ENCODE measurements around the gene CDC7. TPM values are rescaled to one million over a fixed set of nuclear protein-coding genes. Genes with fewer than 3 reads are reported as not detected.

Gene CDC7
- total RNA-seq, 2 donors from 2014 or later: 41.7 to 44.7 TPM

DNA sequence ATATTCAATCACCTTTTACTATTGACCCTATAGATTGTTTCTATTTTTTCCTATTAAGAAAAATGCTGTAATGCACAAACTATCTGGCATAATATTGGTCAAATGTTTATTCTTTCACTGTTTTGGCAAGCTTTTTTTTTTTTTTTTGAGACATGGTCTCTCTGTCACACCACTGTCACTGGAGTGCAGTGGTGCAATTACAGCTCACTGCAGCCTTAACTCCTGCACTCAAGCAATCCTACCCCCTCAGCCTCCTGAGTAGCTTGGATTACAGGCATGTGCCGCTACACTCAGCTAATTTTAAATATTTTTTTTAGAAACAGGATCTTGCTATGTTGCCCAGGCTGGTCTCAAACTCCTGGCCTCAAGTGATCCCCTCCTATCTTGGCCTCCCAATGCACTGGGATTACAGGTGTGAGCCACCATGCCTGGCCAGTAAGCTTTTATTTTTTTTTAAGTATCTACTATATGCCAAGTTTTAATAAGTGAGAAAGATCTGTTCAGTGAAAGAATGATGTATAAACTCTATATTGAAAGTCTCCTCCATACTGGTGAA is 3.4 kb downstream of the CDC7 start:
- Histone ChIP-seq H3K9ac (ENCODE audit: extremely low read depth, low read length, poor library complexity, severe bottlenecking) (no peak overlapping the region), H3K4me3 (ENCODE audit: low read length) (no peak overlapping the region), H3K36me3 (ENCODE audit: control insufficient read depth, insufficient read depth, low read length) (peaks cover 11% of the 10 kb centered on the region), H3K4me1 (ENCODE audit: control insufficient read depth, insufficient read depth, low read length) (peaks cover 11% of the 10 kb centered on the region), H3K27ac (ENCODE audit: low read depth, low read length) (no peak overlapping the region), H3K9me3 (ENCODE audit: control insufficient read depth, low read length) (no peaks in the 10 kb centered on the region), H3K27me3 (ENCODE audit: control insufficient read depth, insufficient read depth, low read length, poor library complexity, severe bottlenecking) (no peaks in the 10 kb centered on the region)
- peaks cover 38% of the 10 kb centered on the region for H3K4me1 Mint-ChIP-seq
- no peak overlapping the region for H3K27ac Mint-ChIP-seq
- H3K9me3 Mint-ChIP-seq: no peaks in the 10 kb centered on the region
- no peaks in the 10 kb centered on the region for H3K27me3 Mint-ChIP-seq (ENCODE audit: insufficient read depth)
- TF ChIP-seq, protein P1, sequence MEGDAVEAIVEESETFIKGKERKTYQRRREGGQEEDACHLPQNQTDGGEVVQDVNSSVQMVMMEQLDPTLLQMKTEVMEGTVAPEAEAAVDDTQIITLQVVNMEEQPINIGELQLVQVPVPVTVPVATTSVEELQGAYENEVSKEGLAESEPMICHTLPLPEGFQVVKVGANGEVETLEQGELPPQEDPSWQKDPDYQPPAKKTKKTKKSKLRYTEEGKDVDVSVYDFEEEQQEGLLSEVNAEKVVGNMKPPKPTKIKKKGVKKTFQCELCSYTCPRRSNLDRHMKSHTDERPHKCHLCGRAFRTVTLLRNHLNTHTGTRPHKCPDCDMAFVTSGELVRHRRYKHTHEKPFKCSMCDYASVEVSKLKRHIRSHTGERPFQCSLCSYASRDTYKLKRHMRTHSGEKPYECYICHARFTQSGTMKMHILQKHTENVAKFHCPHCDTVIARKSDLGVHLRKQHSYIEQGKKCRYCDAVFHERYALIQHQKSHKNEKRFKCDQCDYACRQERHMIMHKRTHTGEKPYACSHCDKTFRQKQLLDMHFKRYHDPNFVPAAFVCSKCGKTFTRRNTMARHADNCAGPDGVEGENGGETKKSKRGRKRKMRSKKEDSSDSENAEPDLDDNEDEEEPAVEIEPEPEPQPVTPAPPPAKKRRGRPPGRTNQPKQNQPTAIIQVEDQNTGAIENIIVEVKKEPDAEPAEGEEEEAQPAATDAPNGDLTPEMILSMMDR (conservative IDR thresholded peaks at IDR 0.05): no peak
- 94 to 100% methylated on average over 1 of the region's 1 CpG for WGBS, 2 experiments (ENCODE audit: insufficient coverage in 1 of 2, insufficient read length in 1 of 2)
- DNase-seq: no peak
- H3K4me3 Mint-ChIP-seq: no peak overlapping the region
- peaks cover 13% of the 10 kb centered on the region for H3K36me3 Mint-ChIP-seq (ENCODE audit: low read depth)

DNA sequence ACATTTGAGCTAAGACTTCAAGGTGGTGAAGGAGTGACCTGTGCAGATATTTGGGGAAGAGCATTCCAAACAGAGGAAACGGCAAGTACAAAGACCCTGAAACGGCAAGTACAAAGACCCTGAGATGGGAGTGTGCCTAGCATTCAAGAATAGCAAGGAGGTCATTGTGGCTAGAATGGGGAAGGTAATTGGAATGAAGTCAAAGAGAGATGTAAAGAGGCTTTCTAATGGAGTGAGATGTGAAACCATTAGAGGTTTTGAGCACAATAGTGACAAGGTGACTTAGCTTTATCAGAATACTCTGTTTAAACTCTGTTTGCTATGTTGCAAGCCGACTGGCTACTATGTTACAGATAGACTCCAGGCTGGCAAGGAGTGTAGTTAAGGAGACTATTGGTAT is 4.4 kb downstream of the CDC7 start:
- no peaks in the 10 kb centered on the region for H3K9me3 Mint-ChIP-seq
- peaks cover 11% of the 10 kb centered on the region for H3K4me1 ChIP-seq (ENCODE audit: control insufficient read depth, insufficient read depth, low read length)
- no peak overlapping the region for H3K9ac ChIP-seq (ENCODE audit: extremely low read depth, low read length, poor library complexity, severe bottlenecking)
- no peaks in the 10 kb centered on the region for H3K27me3 Mint-ChIP-seq (ENCODE audit: insufficient read depth)
- H3K27ac ChIP-seq (ENCODE audit: low read depth, low read length): no peak overlapping the region
- H3K4me3 Mint-ChIP-seq: no peak overlapping the region
- H3K36me3 ChIP-seq (ENCODE audit: control insufficient read depth, insufficient read depth, low read length): peaks cover 20% of the 10 kb centered on the region
- H3K4me1 Mint-ChIP-seq: peaks cover 38% of the 10 kb centered on the region
- H3K27me3 ChIP-seq (ENCODE audit: control insufficient read depth, insufficient read depth, low read length, poor library complexity, severe bottlenecking): no peaks in the 10 kb centered on the region
- peak overlapping the region; percentile 12 for H3K4me3 ChIP-seq (ENCODE audit: low read length)
- TF ChIP-seq, protein P1 (conservative IDR thresholded peaks at IDR 0.05): no peak
- 77 to 85% methylated on average over 3 of the region's 3 CpGs for whole genome bisulfite sequencing, 2 experiments (ENCODE audit: insufficient coverage in 1 of 2, insufficient read length in 1 of 2)
- peaks cover 22% of the 10 kb centered on the region for H3K36me3 Mint-ChIP-seq (ENCODE audit: low read depth)
- no peaks in the 10 kb centered on the region for H3K9me3 ChIP-seq (ENCODE audit: control insufficient read depth, low read length)
- no peak for DNase-seq
- H3K27ac Mint-ChIP-seq: peak overlapping the region; percentile 24

DNA sequence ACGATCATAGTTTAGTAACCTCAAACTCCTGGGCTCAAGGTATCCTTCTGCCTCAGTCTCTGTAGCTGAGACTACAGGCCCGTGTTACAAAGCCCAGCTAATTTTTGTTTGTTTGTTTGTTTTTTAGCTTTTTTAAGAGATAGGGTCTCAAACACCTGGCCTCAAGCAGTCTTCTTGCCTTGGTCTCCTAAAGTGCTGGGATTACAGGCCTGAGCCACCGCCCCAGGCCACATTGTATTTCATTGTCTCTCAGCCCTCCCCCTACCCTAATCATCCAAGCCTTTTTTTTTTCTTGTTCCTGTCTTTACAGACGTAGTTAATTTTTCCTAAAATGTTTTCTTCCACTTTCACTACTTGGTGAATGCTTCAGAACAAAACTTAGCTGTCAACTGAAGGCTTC is 5.4 kb downstream of the CDC7 start:
- Histone ChIP-seq H3K27ac (ENCODE audit: low read depth, low read length) (no peak overlapping the region), H3K9me3 (ENCODE audit: control insufficient read depth, low read length) (no peaks in the 10 kb centered on the region), H3K4me3 (ENCODE audit: low read length) (peak overlapping the region; percentile 12), H3K4me1 (ENCODE audit: control insufficient read depth, insufficient read depth, low read length) (peaks cover 11% of the 10 kb centered on the region), H3K27me3 (ENCODE audit: control insufficient read depth, insufficient read depth, low read length, poor library complexity, severe bottlenecking) (no peaks in the 10 kb centered on the region), H3K9ac (ENCODE audit: extremely low read depth, low read length, poor library complexity, severe bottlenecking) (no peak overlapping the region), H3K36me3 (ENCODE audit: control insufficient read depth, insufficient read depth, low read length) (peaks cover 20% of the 10 kb centered on the region)
- Mint-ChIP-seq H3K4me1 (peaks cover 38% of the 10 kb centered on the region), H3K4me3 (peak overlapping the region; percentile 15), H3K36me3 (ENCODE audit: low read depth) (peaks cover 22% of the 10 kb centered on the region), H3K27ac (peak overlapping the region; percentile 15), H3K9me3 (no peaks in the 10 kb centered on the region), H3K27me3 (ENCODE audit: insufficient read depth) (no peaks in the 10 kb centered on the region)
- DNase-seq: no peak
- TF ChIP-seq, protein P1 (conservative IDR thresholded peaks at IDR 0.05): no peak
- 59 to 78% methylated on average over 2 to 4 of the region's 4 CpGs for WGBS, 2 experiments (ENCODE audit: insufficient coverage in 1 of 2, insufficient read length in 1 of 2)
